Inflammatory macrophage treated with lipopolysaccharide for 4 hours (primary cell): ENCODE results near the gene ZNF93.
"Not testable (repeated sequence)": the region's sequence is repeated elsewhere in the genome, so short reads cannot be mapped to it uniquely, and the experiment has no call there.

ENCODE experiments used
- DNase-seq: peaks from one replicate; pipeline ENCODE4 v3.0.0-alpha.2; 2020

The ZNF93 gene

GRCh38 chr19:19900729-19901444 is at the start of gene ZNF93:
ZNF93 (plus strand) TSS chr19:19900946; CDS start chr19:19901089, 143 bp downstream.
- DNase-seq = peak; percentile 93

- not testable (repeated sequence) for DNase-seq
Observed at GRCh38 chr19:19851740-19852139, 49.0 kb upstream of the ZNF93 start.

- DNase-seq = no peak
Observed at GRCh38 chr19:19858751-19859150, 42.0 kb upstream of the ZNF93 start.

GRCh38 chr19:19860756-19861390 is 39.9 kb upstream of the ZNF93 start:
- DNase-seq = no peak

GRCh38 chr19:19865750-19866610 is 34.8 kb upstream of the ZNF93 start, which contains the start of gene ZNF253:
ZNF253 (plus strand) TSS chr19:19865882; CDS start chr19:19865997, 115 bp downstream.
- peak; percentile 90 for DNase-seq

GRCh38 chr19:19866611-19867248 is 34.0 kb upstream of the ZNF93 start:
- peak; percentile 16 for DNase-seq

- DNase-seq = not testable (repeated sequence)
Observed at GRCh38 chr19:19870086-19870485, 30.7 kb upstream of the ZNF93 start.

- no peak for DNase-seq
Observed at GRCh38 chr19:19871932-19872331, 28.8 kb upstream of the ZNF93 start.

GRCh38 chr19:19873381-19873780 is 27.4 kb upstream of the ZNF93 start:
- no peak for DNase-seq

- DNase-seq = no peak
Observed at GRCh38 chr19:19877724-19878123, 23.0 kb upstream of the ZNF93 start.

- no peak for DNase-seq
Observed at GRCh38 chr19:19884583-19884982, 16.2 kb upstream of the ZNF93 start.

- not testable (repeated sequence) for DNase-seq
Observed at GRCh38 chr19:19892055-19892941, 8.4 kb upstream of the ZNF93 start.

- DNase-seq = no peak
Observed at GRCh38 chr19:19900139-19900728, 512 bp upstream of the ZNF93 start.

- not testable (repeated sequence) for DNase-seq
Observed at GRCh38 chr19:19907551-19907950, 6.8 kb downstream of the ZNF93 start.

- no peak for DNase-seq
Observed at GRCh38 chr19:19909654-19910053, 8.9 kb downstream of the ZNF93 start.

- DNase-seq = no peak
Observed at GRCh38 chr19:19911150-19911549, 10.4 kb downstream of the ZNF93 start.

GRCh38 chr19:19914596-19914995 is 13.8 kb downstream of the ZNF93 start:
- DNase-seq = no peak

- not testable (repeated sequence) for DNase-seq
Observed at GRCh38 chr19:19930417-19930816, 29.7 kb downstream of the ZNF93 start.

GRCh38 chr19:19933432-19934314 is 32.9 kb downstream of the ZNF93 start:
- not testable (repeated sequence) for DNase-seq

GRCh38 chr19:19937403-19937802 is 36.7 kb downstream of the ZNF93 start:
- DNase-seq = no peak
